Ishikawa (cell line): ENCODE measurements around the gene ASMTL.

Experiments
- CEBPB ChIP-seq: IDR thresholded peaks from 2 replicates; pipeline ENCODE4 v1.6.1; 2012
- CREB1 ChIP-seq: IDR thresholded peaks from 2 replicates; pipeline ENCODE4 v1.6.1; 2012; ENCODE audit warnings: low read depth
- EGR1 ChIP-seq: IDR thresholded peaks from 2 replicates; pipeline ENCODE4 v1.6.1; 2012
- EP300 ChIP-seq: IDR thresholded peaks from 2 replicates; pipeline ENCODE4 v1.6.1; 2012; ENCODE audit warnings: borderline replicate concordance
- FOXM1 ChIP-seq: IDR thresholded peaks from 2 replicates; pipeline ENCODE4 v1.6.1; 2012; ENCODE audit warnings: low read depth, borderline replicate concordance
- MAX ChIP-seq: IDR thresholded peaks from 2 replicates; pipeline ENCODE4 v1.6.1; 2012
- NFIC ChIP-seq: IDR thresholded peaks from 2 replicates; pipeline ENCODE4 v1.6.1; 2012
- RAD21 ChIP-seq: IDR thresholded peaks from 2 replicates; pipeline ENCODE4 v1.6.1; 2012; ENCODE audit warnings: low read depth
- REST ChIP-seq: IDR thresholded peaks from 2 replicates; pipeline ENCODE4 v1.6.1; 2012; ENCODE audit warnings: low read depth, mild to moderate bottlenecking
- TAF1 ChIP-seq: IDR thresholded peaks from 2 replicates; pipeline ENCODE4 v1.6.1; 2012; ENCODE audit warnings: low read depth, mild to moderate bottlenecking
- TCF12 ChIP-seq: IDR thresholded peaks from 2 replicates; pipeline ENCODE4 v1.6.1; 2012; ENCODE audit warnings: low read depth
- TEAD4 ChIP-seq: IDR thresholded peaks from 2 replicates; pipeline ENCODE4 v1.6.1; 2012
- USF1 ChIP-seq: IDR thresholded peaks from 2 replicates; pipeline ENCODE4 v1.6.1; 2012
- YY1 ChIP-seq: IDR thresholded peaks from 2 replicates; pipeline ENCODE4 v1.6.1; 2012; ENCODE audit warnings: low read depth
- ZBTB7A ChIP-seq: IDR thresholded peaks from 2 replicates; pipeline ENCODE4 v1.6.1; 2012; ENCODE audit warnings: low read depth

Gene ASMTL

GRCh38 chrX:1403228-1403627, 49.5 kb downstream of the ASMTL start:
- TF ChIP-seq REST (no peak), EP300 (no peak), TAF1 (no peak), EGR1 (no peak), MAX (no peak), RAD21 (no peak), ZBTB7A (no peak), CEBPB (no peak), YY1 (no peak), CREB1 (no peak)

- TF ChIP-seq TCF12 (no peak), MAX (no peak), NFIC (no peak), FOXM1 (no peak), EGR1 (no peak), USF1 (no peak), TEAD4 (no peak), RAD21 (no peak), CEBPB (no peak), TAF1 (no peak)
Observed at GRCh38 chrX:1401611-1402430, 50.9 kb downstream of the ASMTL start.

GRCh38 chrX:1400742-1401471, 51.8 kb downstream of the ASMTL start:
- TF ChIP-seq MAX, result no peak
- no peak for TF ChIP-seq TCF12
- no peak for TF ChIP-seq EGR1
- no peak for TF ChIP-seq CREB1
- peak; percentile 13; the same call in 1 of the 2 replicates for TF ChIP-seq USF1

GRCh38 chrX:1400049-1400448, 52.7 kb downstream of the ASMTL start:
- TF ChIP-seq USF1 (no peak), RAD21 (no peak), FOXM1 (no peak)

GRCh38 chrX:1398431-1399340, 54.0 kb downstream of the ASMTL start:
- TF ChIP-seq CEBPB, result no peak
- TF ChIP-seq TAF1, result no peak
- no peak for TF ChIP-seq MAX
- no peak for TF ChIP-seq ZBTB7A
- TF ChIP-seq EGR1, result no peak
- no peak for TF ChIP-seq EP300
- TF ChIP-seq FOXM1, result no peak
- no peak for TF ChIP-seq CREB1
- no peak for TF ChIP-seq USF1
- no peak for TF ChIP-seq NFIC
- no peak for TF ChIP-seq YY1
- TF ChIP-seq TCF12, result no peak
- no peak for TF ChIP-seq REST
- TF ChIP-seq TEAD4, result no peak
- TF ChIP-seq RAD21, result no peak
